ENCODE measurements around the gene TAL2.
"Not testable (repeated sequence)": the region's sequence is repeated elsewhere in the genome, so short reads cannot be mapped to it uniquely, and the experiment has no call there.

Gene TAL2

GRCh38 chr9:105700668-105701067, 38.4 kb downstream of the TAL2 start:
- no peak for DNase-seq
- no peak for TF ChIP-seq CTCF (IDR thresholded peaks at IDR 0.05; ENCODE audit: low read depth, low read length, missing control alignments)
- H3K4me3 ChIP-seq (ENCODE audit: low read depth, low read length) = no peak overlapping the region
- H3K27me3 ChIP-seq (replicated peaks) = no peaks in the 10 kb centered on the region
- in situ Hi-C loops (cut with HindIII; ENCODE audit: low pct_ligation_motif_present, low sequenced_read_pairs) = no loop called here
- H3K36me3 ChIP-seq (replicated peaks) = no peaks in the 10 kb centered on the region
- no peak overlapping the region for H3K27ac ChIP-seq

- Histone ChIP-seq H3K36me3 (replicated peaks) (no peaks in the 10 kb centered on the region), H3K4me3 (ENCODE audit: low read depth, low read length) (no peak overlapping the region), H3K27ac (no peak overlapping the region), H3K27me3 (replicated peaks) (no peaks in the 10 kb centered on the region)
- no peak for DNase-seq
- TF ChIP-seq CTCF (IDR thresholded peaks at IDR 0.05; ENCODE audit: low read depth, low read length, missing control alignments) = no peak
- in situ Hi-C loops (cut with HindIII; ENCODE audit: low pct_ligation_motif_present, low sequenced_read_pairs) = no loop called here
Observed at GRCh38 chr9:105701145-105701544, 38.9 kb downstream of the TAL2 start.

DNA sequence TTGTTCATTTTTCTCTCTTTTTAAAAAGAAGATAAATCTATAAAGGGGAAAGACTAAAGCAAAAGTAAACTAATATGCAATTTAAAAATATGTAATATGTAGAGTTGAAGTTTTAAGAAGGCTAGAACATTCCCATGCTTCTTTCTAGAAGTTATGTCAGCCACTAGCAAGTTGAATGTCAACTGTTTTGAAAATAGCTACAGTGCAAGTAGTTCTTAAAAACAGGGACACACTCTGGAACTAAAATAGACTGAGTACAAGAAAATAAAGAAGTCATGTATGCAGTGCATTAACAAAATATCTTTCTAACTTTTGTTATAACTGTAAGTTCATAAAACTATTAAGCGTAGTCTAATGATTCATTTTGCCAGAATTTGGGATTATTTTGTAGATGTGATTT, 40.0 kb downstream of the TAL2 start:
- in situ Hi-C loops (cut with HindIII; ENCODE audit: low pct_ligation_motif_present, low sequenced_read_pairs) = no loop called here
- H3K27me3 ChIP-seq (replicated peaks) = no peaks in the 10 kb centered on the region
- DNase-seq = no peak
- no peaks in the 10 kb centered on the region for H3K36me3 ChIP-seq (replicated peaks)
- H3K27ac ChIP-seq = no peak overlapping the region
- TF ChIP-seq CTCF (IDR thresholded peaks at IDR 0.05; ENCODE audit: low read depth, low read length, missing control alignments) = no peak
- H3K4me3 ChIP-seq (ENCODE audit: low read depth, low read length) = no peak overlapping the region

DNA sequence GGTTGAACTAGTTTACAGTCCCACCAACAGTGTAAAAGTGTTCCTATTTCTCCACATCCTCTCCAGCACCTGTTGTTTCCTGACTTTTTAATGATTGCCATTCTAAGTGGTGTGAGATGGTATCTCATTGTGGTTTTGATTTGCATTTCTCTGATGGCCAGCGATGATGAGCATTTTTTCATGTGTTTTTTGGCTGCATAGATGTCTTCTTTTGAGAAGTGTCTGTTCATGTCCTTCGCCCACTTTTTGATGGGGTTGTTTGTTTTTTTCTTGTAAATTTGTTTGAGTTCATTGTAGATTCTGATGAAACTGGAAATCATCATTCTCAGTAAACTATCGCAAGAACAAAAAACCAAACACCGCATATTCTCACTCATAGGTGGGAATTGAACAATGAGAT, 41.4 kb downstream of the TAL2 start:
- in situ Hi-C loops (cut with HindIII; ENCODE audit: low pct_ligation_motif_present, low sequenced_read_pairs); H3K27ac ChIP-seq; H3K27me3 ChIP-seq (replicated peaks); H3K4me3 ChIP-seq (ENCODE audit: low read depth, low read length); H3K36me3 ChIP-seq (replicated peaks); DNase-seq: not testable (repeated sequence)

GRCh38 chr9:105706156-105706555, 43.9 kb downstream of the TAL2 start:
- no peak for TF ChIP-seq CTCF (IDR thresholded peaks at IDR 0.05; ENCODE audit: low read depth, low read length, missing control alignments)
- Histone ChIP-seq H3K27ac (no peak overlapping the region), H3K4me3 (ENCODE audit: low read depth, low read length) (no peak overlapping the region), H3K36me3 (replicated peaks) (no peaks in the 10 kb centered on the region), H3K27me3 (replicated peaks) (no peaks in the 10 kb centered on the region)
- in situ Hi-C loops (cut with HindIII; ENCODE audit: low pct_ligation_motif_present, low sequenced_read_pairs) = no loop called here
- no peak for DNase-seq

DNA sequence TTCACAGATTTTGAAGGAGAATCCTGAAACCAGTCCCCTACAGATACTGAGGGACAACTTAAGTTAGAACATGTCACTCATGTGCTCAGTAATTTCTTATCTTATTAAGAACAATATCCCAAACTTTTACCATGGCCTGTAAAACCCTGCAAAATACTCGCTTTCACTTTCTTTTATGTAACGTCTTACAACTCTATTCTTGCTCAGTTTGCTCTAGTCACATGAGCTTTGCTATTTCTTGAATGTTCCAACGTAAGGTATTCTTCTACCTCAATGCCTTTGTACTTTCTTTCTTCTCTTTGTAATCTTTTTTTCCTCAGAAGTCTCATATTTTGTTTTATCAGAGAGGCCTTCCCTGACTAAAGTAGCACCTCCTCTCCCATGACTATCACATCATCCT, 46.1 kb downstream of the TAL2 start:
- no peak overlapping the region for H3K4me3 ChIP-seq (ENCODE audit: low read depth, low read length)
- no peak overlapping the region for H3K27ac ChIP-seq
- in situ Hi-C loops (cut with HindIII; ENCODE audit: low pct_ligation_motif_present, low sequenced_read_pairs) = no loop called here
- TF ChIP-seq CTCF (IDR thresholded peaks at IDR 0.05; ENCODE audit: low read depth, low read length, missing control alignments) = no peak
- H3K36me3 ChIP-seq (replicated peaks) = no peaks in the 10 kb centered on the region
- DNase-seq = no peak
- H3K27me3 ChIP-seq (replicated peaks) = no peaks in the 10 kb centered on the region

All from brain microvascular endothelial cell (primary cell).